Mesendoderm (in vitro differentiated cells): ENCODE data around the gene MVP.
A peak's percentile ranks its signal among the peaks of the same experiment; 100 is the strongest.

ENCODE experiments used
- DNase-seq: peaks from one replicate; pipeline ENCODE4 v3.0.0; 2013
- H2AK5ac ChIP-seq: 2 replicates; pipeline ENCODE4 v1.6.1; 2013; ENCODE audit warnings: low read length, inconsistent platforms
- H2BK120ac ChIP-seq: 2 replicates; pipeline ENCODE4 v1.6.1; 2013; ENCODE audit warnings: low read depth, mild to moderate bottlenecking, low read length, moderate library complexity, mixed read lengths
- H2BK15ac ChIP-seq: replicated peaks from 2 replicates; pipeline ENCODE4 v1.6.1; 2013; ENCODE audit warnings: low read depth, mild to moderate bottlenecking, moderate library complexity
- H2BK5ac ChIP-seq: 2 replicates; pipeline ENCODE4 v1.6.1; 2013; ENCODE audit warnings: low read length, inconsistent platforms
- H3K18ac ChIP-seq: 2 replicates; pipeline ENCODE4 v1.6.1; 2013; ENCODE audit warnings: mild to moderate bottlenecking, low read length, mixed read lengths
- H3K23ac ChIP-seq: one replicate; pipeline ENCODE4 v1.6.1; 2013; ENCODE audit warnings: low read length
- H3K27ac ChIP-seq: 2 replicates; pipeline ENCODE4 v1.5.1; 2013; ENCODE audit warnings: low read depth, mild to moderate bottlenecking, inconsistent platforms, low read length, moderate library complexity
- H3K27me3 ChIP-seq: 2 replicates; pipeline ENCODE4 v1.6.1; 2013; ENCODE audit warnings: low read length, control low read depth, mild to moderate bottlenecking, inconsistent platforms; ENCODE audit not compliant: insufficient read depth, poor library complexity
- H3K36me3 ChIP-seq: 2 replicates; pipeline ENCODE4 v1.6.1; 2013; ENCODE audit warnings: low read length, inconsistent platforms; ENCODE audit not compliant: control insufficient read depth, insufficient read depth
- H3K4ac ChIP-seq: one replicate; pipeline ENCODE4 v1.6.1; 2013; ENCODE audit warnings: low read depth, mild to moderate bottlenecking, low read length, moderate library complexity
- H3K4me1 ChIP-seq: 2 replicates; pipeline ENCODE4 v1.6.1; 2013; ENCODE audit warnings: low read depth, low read length, inconsistent platforms; ENCODE audit not compliant: control insufficient read depth
- H3K4me2 ChIP-seq: 2 replicates; pipeline ENCODE4 v1.6.1; 2013; ENCODE audit warnings: low read length
- H3K4me3 ChIP-seq: 2 replicates; pipeline ENCODE4 v1.5.1; 2013; ENCODE audit warnings: mild to moderate bottlenecking, low read length
- H3K56ac ChIP-seq: one replicate; pipeline ENCODE4 v1.6.1; 2013; ENCODE audit warnings: low read length
- H3K79me1 ChIP-seq: 2 replicates; pipeline ENCODE4 v1.6.1; 2013; ENCODE audit warnings: low read length, inconsistent platforms
- H3K79me2 ChIP-seq: 2 replicates; pipeline ENCODE4 v1.6.1; 2013; ENCODE audit warnings: mild to moderate bottlenecking, low read length; ENCODE audit not compliant: control insufficient read depth, insufficient read depth
- H3K9ac ChIP-seq: 2 replicates; pipeline ENCODE4 v1.6.1; 2013; ENCODE audit warnings: low read length, inconsistent platforms
- H4K5ac ChIP-seq: one replicate; pipeline ENCODE4 v1.6.1; 2013; ENCODE audit warnings: low read length
- H4K8ac ChIP-seq: one replicate; pipeline ENCODE4 v1.6.1; 2013; ENCODE audit warnings: low read depth, mild to moderate bottlenecking, control low read depth, low read length, moderate library complexity
- WGBS: extraction: QIAGEN DNeasy Blood & Tissue Kit; methylation state at CpG from one replicate; pipeline ENCODE4 v1.1.7; 2013; ENCODE audit warnings: low lambda C conversion rate, missing lambda C conversion rate; ENCODE audit not compliant: insufficient coverage; ENCODE audit errors: extremely low coverage; 5-methylcytosine and 5-hydroxymethylcytosine counted together

The MVP gene

DNA sequence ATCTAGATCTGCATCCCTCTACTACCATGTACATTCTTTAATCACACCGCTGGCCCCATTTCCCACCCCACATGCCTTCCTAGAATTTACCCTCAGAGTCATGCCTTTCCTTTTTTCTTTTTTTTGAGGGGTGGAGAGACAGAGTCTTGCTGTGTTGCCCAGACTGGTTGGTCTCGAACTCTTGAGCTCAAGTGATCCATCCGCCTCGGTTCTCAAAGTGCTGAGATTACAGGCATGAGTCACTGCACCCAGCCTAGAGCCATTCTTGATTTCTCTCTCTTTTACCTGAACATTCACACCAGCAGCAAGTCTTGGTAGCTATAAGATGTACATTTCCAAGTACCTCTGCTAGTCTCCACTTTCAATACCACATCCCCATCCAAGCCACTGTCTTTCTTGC, 2.2 kb upstream of the MVP start:
- Histone ChIP-seq H2AK5ac (no peak overlapping the region), H3K79me1 (peaks cover 5% of the 10 kb centered on the region), H3K4me1 (peaks cover 15% of the 10 kb centered on the region), H3K4ac (no peak overlapping the region), H3K79me2 (peaks cover 11% of the 10 kb centered on the region), H4K8ac (no peak overlapping the region), H3K23ac (no peak overlapping the region), H2BK120ac (no peak overlapping the region), H3K27me3 (no peaks in the 10 kb centered on the region), H3K18ac (no peak overlapping the region), H3K4me3 (no peak overlapping the region), H3K27ac (no peak overlapping the region), H3K9ac (peak overlapping the region; percentile 26), H3K4me2 (no peak overlapping the region), H4K5ac (no peak overlapping the region), H2BK5ac (no peak overlapping the region), H3K56ac (peak overlapping the region; percentile 22), H2BK15ac (no peak overlapping the region), H3K36me3 (peaks cover 2% of the 10 kb centered on the region)
- WGBS = no CpG with 5 or more reads among the region's 4 CpGs
- DNase-seq = no peak

DNA sequence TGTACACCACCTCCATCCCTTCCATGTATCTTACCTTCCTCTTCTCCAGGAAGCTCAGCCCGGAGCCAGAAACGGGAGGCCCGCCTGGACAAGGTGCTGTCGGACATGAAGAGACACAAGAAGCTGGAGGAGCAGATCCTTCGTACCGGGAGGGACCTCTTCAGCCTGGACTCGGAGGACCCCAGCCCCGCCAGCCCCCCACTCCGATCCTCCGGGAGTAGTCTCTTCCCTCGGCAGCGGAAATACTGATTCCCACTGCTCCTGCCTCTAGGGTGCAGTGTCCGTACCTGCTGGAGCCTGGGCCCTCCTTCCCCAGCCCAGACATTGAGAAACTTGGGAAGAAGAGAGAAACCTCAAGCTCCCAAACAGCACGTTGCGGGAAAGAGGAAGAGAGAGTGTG, 756 bp upstream of the MVP start:
- Histone ChIP-seq H3K23ac (no peak overlapping the region), H2BK120ac (no peak overlapping the region), H3K79me1 (peaks cover 5% of the 10 kb centered on the region), H3K4ac (no peak overlapping the region), H2AK5ac (no peak overlapping the region), H3K27ac (no peak overlapping the region), H3K9ac (no peak overlapping the region), H3K36me3 (peaks cover 2% of the 10 kb centered on the region), H3K4me1 (peaks cover 7% of the 10 kb centered on the region), H3K56ac (no peak overlapping the region), H3K4me2 (no peak overlapping the region), H3K79me2 (peaks cover 11% of the 10 kb centered on the region), H2BK5ac (no peak overlapping the region), H4K5ac (no peak overlapping the region), H3K4me3 (no peak overlapping the region), H3K27me3 (no peaks in the 10 kb centered on the region), H2BK15ac (no peak overlapping the region), H3K18ac (no peak overlapping the region), H4K8ac (no peak overlapping the region)
- peak; percentile 32 for DNase-seq
- no CpG with 5 or more reads among the region's 15 CpGs for WGBS

DNA sequence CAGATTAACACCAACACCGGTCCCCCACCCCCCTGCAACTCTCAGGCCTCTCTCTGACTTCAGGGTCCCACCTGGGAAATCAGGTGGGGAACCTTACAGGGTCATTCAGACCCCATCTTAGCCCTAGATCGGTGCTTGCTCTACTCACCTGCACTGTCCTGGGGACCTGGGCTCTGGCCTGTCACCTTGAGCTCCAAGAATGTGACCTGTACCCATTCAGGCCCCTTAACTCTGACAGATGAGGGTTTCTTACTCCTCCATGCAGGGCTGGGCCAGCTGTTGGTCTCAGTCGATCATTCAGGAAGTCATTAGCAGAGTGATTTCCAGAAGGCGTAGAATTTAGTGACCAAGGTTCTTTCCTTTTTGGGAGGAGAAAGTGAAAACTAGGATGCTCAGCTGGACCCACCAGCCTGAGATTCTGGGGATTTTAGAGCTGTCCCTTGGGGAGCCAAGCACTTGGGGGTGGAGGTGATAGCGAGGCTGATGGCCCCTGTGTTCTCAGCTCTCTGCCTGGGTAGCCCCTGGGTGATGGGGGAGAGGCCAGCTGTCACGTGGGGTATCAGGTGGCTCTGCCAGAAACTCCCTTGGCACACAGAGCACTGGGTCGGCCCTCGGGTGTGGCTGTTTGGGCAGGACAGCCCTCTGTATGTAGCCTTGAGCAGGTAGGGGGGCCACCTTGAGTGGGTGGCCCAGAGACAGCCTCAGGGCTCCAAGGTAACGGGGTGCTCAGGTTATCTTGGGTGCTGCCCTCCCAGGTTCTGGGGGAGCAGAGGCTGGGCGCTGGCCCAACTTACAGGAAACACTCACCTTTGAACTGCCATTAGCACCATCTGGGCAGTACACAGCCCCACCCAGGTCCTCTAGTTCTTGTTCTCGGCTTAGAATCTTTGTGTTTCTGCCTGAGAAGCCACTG, 724 bp downstream of the MVP start:
- Histone ChIP-seq H3K79me1 (peaks cover 5% of the 10 kb centered on the region), H3K9ac (no peak overlapping the region), H2AK5ac (no peak overlapping the region), H3K56ac (no peak overlapping the region), H3K18ac (no peak overlapping the region), H2BK15ac (no peak overlapping the region), H2BK5ac (no peak overlapping the region), H4K5ac (no peak overlapping the region), H3K4me3 (no peak overlapping the region), H3K36me3 (peaks cover 2% of the 10 kb centered on the region), H3K27me3 (no peaks in the 10 kb centered on the region), H4K8ac (no peak overlapping the region), H3K79me2 (peaks cover 11% of the 10 kb centered on the region), H2BK120ac (no peak overlapping the region), H3K23ac (no peak overlapping the region), H3K4me1 (peaks cover 8% of the 10 kb centered on the region), H3K4ac (no peak overlapping the region), H3K27ac (no peak overlapping the region), H3K4me2 (no peak overlapping the region)
- DNase-seq = no peak
- no CpG with 5 or more reads among the region's 11 CpGs for WGBS

DNA sequence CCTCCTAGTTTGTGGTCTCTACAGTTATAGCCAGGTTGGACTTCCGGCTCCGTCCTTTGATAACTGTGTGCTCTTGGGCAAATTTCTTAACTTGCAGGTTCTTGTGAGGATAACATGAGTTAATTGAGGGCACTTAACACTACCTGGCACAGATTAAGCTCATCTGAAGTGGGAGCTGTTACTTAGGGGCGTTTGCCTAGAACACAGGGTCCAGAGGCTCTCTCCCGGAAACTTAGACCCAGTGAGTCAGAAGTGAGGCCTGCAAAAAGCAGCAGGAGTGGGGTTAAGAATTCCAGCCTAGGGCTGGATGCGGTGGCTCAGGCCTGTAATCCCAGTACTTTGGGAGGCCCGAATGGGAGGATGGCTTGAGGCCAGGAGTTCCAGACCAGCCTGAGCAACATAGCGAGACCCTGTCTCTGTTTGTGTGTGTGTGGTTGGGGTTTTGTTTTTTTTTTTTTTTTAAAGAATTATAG, 1.4 kb downstream of the MVP start:
- Histone ChIP-seq H2AK5ac (no peak overlapping the region), H4K5ac (no peak overlapping the region), H3K4me3 (no peak overlapping the region), H3K56ac (no peak overlapping the region), H3K36me3 (peaks cover 2% of the 10 kb centered on the region), H3K18ac (no peak overlapping the region), H3K27me3 (no peaks in the 10 kb centered on the region), H4K8ac (no peak overlapping the region), H3K4ac (no peak overlapping the region), H3K23ac (no peak overlapping the region), H3K79me2 (peaks cover 9% of the 10 kb centered on the region), H2BK5ac (no peak overlapping the region), H3K9ac (no peak overlapping the region), H3K4me2 (no peak overlapping the region), H3K4me1 (peaks cover 8% of the 10 kb centered on the region), H2BK15ac (no peak overlapping the region), H3K79me1 (peaks cover 5% of the 10 kb centered on the region), H3K27ac (no peak overlapping the region), H2BK120ac (no peak overlapping the region)
- no CpG with 5 or more reads among the region's 7 CpGs for WGBS
- peak; percentile 60 for DNase-seq

DNA sequence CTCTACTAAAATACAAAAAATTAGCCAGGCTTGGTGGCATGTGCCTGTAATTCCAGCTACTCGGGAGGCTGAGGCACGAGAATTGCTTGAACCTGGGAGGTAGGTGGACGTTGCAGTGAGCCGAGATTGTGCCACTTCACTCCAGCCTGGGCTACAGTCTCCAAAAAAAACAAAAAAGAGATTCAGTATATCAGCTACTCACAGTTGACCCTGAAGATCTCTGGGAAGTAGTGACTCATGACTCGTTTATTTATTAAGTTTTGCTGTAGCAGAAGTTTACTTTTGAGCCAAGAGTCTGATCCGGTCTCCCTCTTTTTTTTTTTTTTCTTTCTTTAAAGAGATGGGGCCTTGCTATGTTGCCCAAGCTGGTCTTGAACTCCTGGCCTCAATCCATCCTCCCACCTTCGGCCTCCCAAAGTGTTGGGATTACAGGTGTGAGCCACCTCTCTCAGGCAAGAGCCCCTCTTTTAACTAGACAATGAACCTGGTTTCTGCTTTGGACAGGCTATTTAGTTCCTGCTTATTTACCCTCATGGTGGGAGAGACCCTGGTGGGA, 4.4 kb downstream of the MVP start:
- H4K5ac ChIP-seq = no peak overlapping the region
- DNase-seq = no peak
- H2BK5ac ChIP-seq = no peak overlapping the region
- H2BK120ac ChIP-seq = no peak overlapping the region
- H3K27ac ChIP-seq = no peak overlapping the region
- no peak overlapping the region for H3K18ac ChIP-seq
- H4K8ac ChIP-seq = no peak overlapping the region
- H3K79me1 ChIP-seq = no peaks in the 10 kb centered on the region
- no peaks in the 10 kb centered on the region for H3K79me2 ChIP-seq
- no peaks in the 10 kb centered on the region for H3K27me3 ChIP-seq
- no peak overlapping the region for H3K4me2 ChIP-seq
- H3K9ac ChIP-seq = no peak overlapping the region
- no peaks in the 10 kb centered on the region for H3K36me3 ChIP-seq
- WGBS = no CpG with 5 or more reads among the region's 7 CpGs
- no peak overlapping the region for H3K23ac ChIP-seq
- H3K4me1 ChIP-seq = peaks cover 8% of the 10 kb centered on the region
- H3K4ac ChIP-seq = no peak overlapping the region
- H2AK5ac ChIP-seq = no peak overlapping the region
- H2BK15ac ChIP-seq = no peak overlapping the region
- no peak overlapping the region for H3K56ac ChIP-seq
- no peak overlapping the region for H3K4me3 ChIP-seq
